ENCODE results near the gene RIMS3. TPM values are rescaled to one million over a fixed set of nuclear protein-coding genes. Genes with fewer than 3 reads are reported as not detected.

The RIMS3 gene
- total RNA-seq, 1 donor from 2014 or later: 4.6 TPM

DNA sequence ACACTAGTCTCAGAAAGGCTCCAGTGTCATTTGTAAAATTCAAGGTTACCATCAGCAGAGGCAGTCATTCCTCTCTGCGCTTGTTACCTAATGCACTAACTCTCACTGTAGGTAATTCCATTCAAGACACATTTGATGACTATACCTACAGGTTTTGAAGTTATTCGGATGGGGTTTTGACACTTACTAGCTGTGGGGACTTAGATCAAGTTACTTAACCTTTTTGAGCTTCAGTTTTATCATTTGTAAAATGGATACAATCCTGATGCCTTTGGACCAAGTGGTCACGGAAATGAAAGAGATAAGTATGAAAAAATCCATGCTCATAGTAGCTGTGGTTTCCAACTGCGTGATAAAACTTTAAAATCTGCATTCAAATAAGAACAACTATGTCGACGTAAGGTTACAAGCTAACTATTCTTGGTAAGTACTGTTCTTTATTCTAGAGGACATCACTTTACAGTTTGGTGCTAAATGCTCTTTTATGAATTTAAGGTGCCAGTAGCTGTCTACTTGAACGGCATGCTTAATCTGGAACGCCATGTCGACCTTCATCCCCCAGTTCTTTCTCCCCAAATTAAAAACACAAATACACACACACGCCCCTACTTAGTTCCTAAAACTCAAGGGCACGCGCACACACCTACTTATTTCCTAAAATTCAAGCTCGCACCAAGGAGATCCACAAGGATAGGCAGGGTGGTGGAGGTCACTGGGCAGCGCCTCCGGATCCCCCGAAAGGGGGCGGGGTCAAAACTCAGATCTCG is 25.5 kb upstream of the RIMS3 start:
- peaks cover 31% of the 10 kb centered on the region for H3K4me1 ChIP-seq
- ATAC-seq (no peak), DNase-seq (no peak)
- TF ChIP-seq, protein P1, sequence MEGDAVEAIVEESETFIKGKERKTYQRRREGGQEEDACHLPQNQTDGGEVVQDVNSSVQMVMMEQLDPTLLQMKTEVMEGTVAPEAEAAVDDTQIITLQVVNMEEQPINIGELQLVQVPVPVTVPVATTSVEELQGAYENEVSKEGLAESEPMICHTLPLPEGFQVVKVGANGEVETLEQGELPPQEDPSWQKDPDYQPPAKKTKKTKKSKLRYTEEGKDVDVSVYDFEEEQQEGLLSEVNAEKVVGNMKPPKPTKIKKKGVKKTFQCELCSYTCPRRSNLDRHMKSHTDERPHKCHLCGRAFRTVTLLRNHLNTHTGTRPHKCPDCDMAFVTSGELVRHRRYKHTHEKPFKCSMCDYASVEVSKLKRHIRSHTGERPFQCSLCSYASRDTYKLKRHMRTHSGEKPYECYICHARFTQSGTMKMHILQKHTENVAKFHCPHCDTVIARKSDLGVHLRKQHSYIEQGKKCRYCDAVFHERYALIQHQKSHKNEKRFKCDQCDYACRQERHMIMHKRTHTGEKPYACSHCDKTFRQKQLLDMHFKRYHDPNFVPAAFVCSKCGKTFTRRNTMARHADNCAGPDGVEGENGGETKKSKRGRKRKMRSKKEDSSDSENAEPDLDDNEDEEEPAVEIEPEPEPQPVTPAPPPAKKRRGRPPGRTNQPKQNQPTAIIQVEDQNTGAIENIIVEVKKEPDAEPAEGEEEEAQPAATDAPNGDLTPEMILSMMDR (IDR thresholded peaks at IDR 0.05): no peak
- H3K27me3 ChIP-seq (ENCODE audit: low read depth): no peaks in the 10 kb centered on the region
- peak overlapping the region; percentile 88 for H3K4me3 ChIP-seq
- H3K36me3 ChIP-seq: no peaks in the 10 kb centered on the region
- intact Hi-C loops (cut with DNase I): no loop called here
- no peaks in the 10 kb centered on the region for H3K9me3 ChIP-seq
- H3K27ac ChIP-seq: peak overlapping the region; percentile 100

DNA sequence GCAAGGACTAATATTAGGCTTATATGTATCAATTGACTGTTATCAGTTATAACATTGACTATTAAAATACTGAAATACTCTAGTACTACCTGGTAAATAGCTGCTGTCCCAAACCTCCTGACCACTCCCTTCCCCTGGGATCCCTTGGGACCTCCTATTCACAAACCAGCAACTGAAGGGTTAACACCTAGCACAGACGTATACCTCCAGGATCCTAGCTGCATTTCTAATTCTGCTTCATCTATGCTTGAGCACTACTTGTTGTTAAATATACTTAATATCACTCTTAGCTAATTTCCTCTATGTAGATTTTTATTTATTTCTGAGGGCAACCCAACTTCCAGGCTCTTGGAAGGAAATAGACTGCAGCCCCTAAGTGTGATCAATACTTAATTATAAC is 24.3 kb upstream of the RIMS3 start:
- no peak overlapping the region for H3K4me3 ChIP-seq
- H3K36me3 ChIP-seq: no peaks in the 10 kb centered on the region
- no peaks in the 10 kb centered on the region for H3K27me3 ChIP-seq (ENCODE audit: low read depth)
- H3K4me1 ChIP-seq: peaks cover 31% of the 10 kb centered on the region
- ATAC-seq (no peak), DNase-seq (no peak)
- no peak overlapping the region for H3K27ac ChIP-seq
- intact Hi-C loops (cut with DNase I): no loop called here
- TF ChIP-seq, protein P1 (IDR thresholded peaks at IDR 0.05): no peak
- H3K9me3 ChIP-seq: no peaks in the 10 kb centered on the region

DNA sequence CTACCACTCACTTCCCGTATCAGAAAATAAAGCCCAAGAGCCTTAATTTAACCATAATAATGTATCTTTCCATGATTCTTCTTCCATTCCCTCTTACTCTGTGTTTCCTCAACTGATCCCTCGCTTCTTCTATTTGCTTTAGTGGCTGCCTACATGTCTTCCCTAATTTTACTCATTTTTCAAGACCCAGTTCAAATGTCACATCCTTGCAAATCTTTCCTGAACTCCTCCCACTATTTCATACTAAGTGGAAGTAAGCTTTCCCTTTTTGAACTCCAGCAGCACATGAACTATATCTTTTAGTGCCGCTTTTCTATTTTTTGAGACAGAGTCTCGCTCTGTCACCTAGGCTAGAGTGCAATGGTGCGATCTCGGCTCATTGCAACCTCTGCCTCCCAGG is 22.2 kb upstream of the RIMS3 start:
- no peak for ATAC-seq
- Histone ChIP-seq H3K27ac (no peak overlapping the region), H3K36me3 (no peaks in the 10 kb centered on the region)

DNA sequence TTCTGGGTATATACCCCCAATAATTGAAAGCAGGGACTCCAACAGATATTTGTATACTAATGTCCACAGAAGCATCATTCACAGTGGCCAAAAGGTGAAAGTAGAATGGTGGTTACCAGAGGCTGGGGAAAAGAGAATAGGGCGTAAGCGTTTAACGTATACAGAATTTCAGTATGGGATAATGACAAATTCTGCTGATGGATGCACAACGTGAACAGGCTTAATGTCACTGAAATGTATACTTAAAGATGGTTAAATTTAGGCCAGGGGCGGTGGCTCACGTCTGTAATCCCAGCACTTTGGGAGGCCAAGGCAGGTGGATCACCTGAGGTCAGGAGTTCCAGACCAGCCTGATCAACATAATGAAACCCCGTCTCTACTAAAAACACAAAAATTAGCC is 21.6 kb upstream of the RIMS3 start:
- Histone ChIP-seq H3K9me3 (no peaks in the 10 kb centered on the region), H3K27ac (no peak overlapping the region), H3K36me3 (no peaks in the 10 kb centered on the region), H3K4me3 (no peak overlapping the region), H3K27me3 (ENCODE audit: low read depth) (no peaks in the 10 kb centered on the region), H3K4me1 (peaks cover 6% of the 10 kb centered on the region)
- ATAC-seq (no peak), DNase-seq (no peak)
- intact Hi-C loops (cut with DNase I): no loop called here
- TF ChIP-seq, protein P1 (IDR thresholded peaks at IDR 0.05): no peak

More for the DNA sequence above, 22.2 kb upstream of the RIMS3 start:
- intact Hi-C loops (cut with DNase I): no loop called here
- H3K27me3 ChIP-seq (ENCODE audit: low read depth): no peaks in the 10 kb centered on the region
- H3K4me3 ChIP-seq: no peak overlapping the region
- H3K9me3 ChIP-seq: no peaks in the 10 kb centered on the region
- no peak for DNase-seq
- TF ChIP-seq, protein P1 (IDR thresholded peaks at IDR 0.05): no peak
- peaks cover 11% of the 10 kb centered on the region for H3K4me1 ChIP-seq

DNA sequence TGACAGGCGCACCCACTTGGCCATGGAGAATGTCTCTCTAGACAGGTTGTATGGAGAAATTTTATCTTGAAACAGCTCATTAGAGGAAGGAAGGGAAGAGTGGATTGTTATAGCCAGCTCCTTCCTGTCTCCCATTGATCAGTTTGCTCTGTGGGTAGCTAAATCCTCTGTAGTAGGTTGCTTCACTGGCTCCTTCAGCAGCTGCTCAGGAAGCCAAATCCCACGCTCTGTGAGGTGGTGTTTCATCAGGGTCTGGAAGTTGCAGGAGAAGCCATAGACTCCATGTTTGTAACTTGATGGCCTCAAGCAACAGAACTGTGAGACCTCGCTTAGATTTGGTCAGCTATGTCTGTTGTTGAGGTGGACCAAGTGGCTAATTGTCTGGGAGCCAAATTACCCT is 19.2 kb upstream of the RIMS3 start:
- no peaks in the 10 kb centered on the region for H3K27me3 ChIP-seq (ENCODE audit: low read depth)
- intact Hi-C loops (cut with DNase I): no loop called here
- no peak overlapping the region for H3K4me3 ChIP-seq
- no peaks in the 10 kb centered on the region for H3K36me3 ChIP-seq
- TF ChIP-seq, protein P1 (IDR thresholded peaks at IDR 0.05): no peak
- H3K4me1 ChIP-seq: no peaks in the 10 kb centered on the region
- no peak overlapping the region for H3K27ac ChIP-seq
- no peak for DNase-seq
- no peaks in the 10 kb centered on the region for H3K9me3 ChIP-seq
- no peak for ATAC-seq

All from lower lobe of right lung (tissue), 2 donors.